Adrenal gland (tissue), 12 donors: Measurements from ENCODE around the gene ZNF576. TPM values are rescaled to one million over a fixed set of nuclear protein-coding genes. Genes with fewer than 3 reads are reported as not detected.

Experiments used
- DNase-seq, 7 donors: peaks; one replicate each; pipeline ENCODE4 v3.0.0-alpha.2; 2019 to 2020
- H3K27ac ChIP-seq, 5 donors: fragments of 200-600 bp; sonication (generic) in 4 of 5; 1 replicate in 3 of 5; 2 replicates in 2 of 5; pipeline versions ENCODE4 v1.5.1 to v1.8.0; 2016 to 2020; ENCODE audit warnings: mild to moderate bottlenecking in 1 of 5
- H3K27me3 ChIP-seq: fragments of 200-600 bp; 2 replicates; pipeline ENCODE4 v1.8.0; 2021
- H3K36me3 ChIP-seq, 2 donors: fragments of 200-600 bp; replicated peaks in 1 of 2; 1 replicate in 1 of 2; 2 replicates in 1 of 2; pipeline versions ENCODE4 v1.5.1 to v1.8.0; 2018 to 2022
- H3K4me1 ChIP-seq, 2 donors: fragments of 200-600 bp; replicated peaks in 1 of 2; 1 replicate in 1 of 2; 2 replicates in 1 of 2; pipeline versions ENCODE4 v1.5.1 to v1.8.0; 2018 to 2021
- H3K4me3 ChIP-seq, 4 donors: fragments of 200-600 bp; sonication (generic) in 3 of 4; one replicate each; pipeline ENCODE4 v1.5.1; 2016 to 2018
- H3K9me3 ChIP-seq, 3 donors: fragments of 200-600 bp; sonication (generic) in 1 of 3; replicated peaks in 1 of 3; 1 replicate in 2 of 3; 2 replicates in 1 of 3; pipeline versions ENCODE4 v1.5.1 to v1.8.0; 2016 to 2021
- CTCF ChIP-seq, 6 experiments: fragments of 450-650 bp in 4 of 6; fragments of 200-600 bp in 2 of 6; sonication (generic) in 1 of 6; IDR thresholded peaks; 1 replicate in 5 of 6; 2 replicates in 1 of 6; pipeline versions ENCODE4 v1.5.1 to v1.8.0; 2016 to 2021; ENCODE audit warnings: antibody characterized with exemption in 6 of 6, mild to moderate bottlenecking in 2 of 6, moderate library complexity in 1 of 6
- POLR2A ChIP-seq, 2 donors: fragments of 450-650 bp; IDR thresholded peaks; one replicate each; pipeline ENCODE4 v1.6.1; 2017; ENCODE audit warnings: antibody characterized with exemption in 2 of 2, mild to moderate bottlenecking in 2 of 2, moderate library complexity in 1 of 2
- WGBS, 4 donors: extraction: QIAGEN DNeasy Blood & Tissue Kit in 2 of 4; methylation state at CpG; one replicate each; pipeline versions ENCODE4 v1.1.5 to v1.1.7; 2013 to 2017; 5-methylcytosine and 5-hydroxymethylcytosine counted together
- intact Hi-C, 2 donors: fragments of 100-400 bp; cut with DNase I; formaldehyde crosslinking; loops; one replicate each; pipeline versions ENCODE4 v1.14.1 to v1.15.0; 2022 to 2023
- polyA plus RNA-seq, 3 donors: library from polyadenylated mRNA; stranded (reverse); fragments of 200-250 nt in 2 of 3; fragments of 350-450 nt in 1 of 3; fragmentation: Illumina TruSeq in 1 of 3; extraction: RNeasy Lipid Tissue Mini Kit (QIAGEN cat#74804) in 1 of 3; gene quantifications; one replicate each; pipeline ENCODE4 v1.2.3, GENCODE V29; 2013 to 2014
- total RNA-seq, 9 donors: library from RNA; depleted of rRNA in 4 of 9; stranded (reverse); fragments of >200 nt in 4 of 9; fragments of 120-200 nt in 1 of 9; fragmentation: NEBNext Ultra II Directional in 1 of 9; extraction: Animal tissue kit (Norgen Biotek cat#: 25700) in 1 of 9; gene quantifications; one replicate each; pipeline versions ENCODE4 v1.1.0 to v1.2.4, GENCODE V29; 2013 to 2023
- donor health status: healthy with polysubstance abuse.
- donor health status: Bipolar disorder and iron deficiency.
- donor health status: DM: yes; HTN: yes; CAD: no.
- donor health status: DM: no; HTN: no; CAD: no.
- donor health status: DM: no; HTN: no; CAD: no.
- donor health status: DM: yes; HTN: yes; CAD: no.

ZNF576 gene
- total and polyA plus RNA-seq, 12 donors, result 9.8 to 114 (median 21.0) TPM

DNA sequence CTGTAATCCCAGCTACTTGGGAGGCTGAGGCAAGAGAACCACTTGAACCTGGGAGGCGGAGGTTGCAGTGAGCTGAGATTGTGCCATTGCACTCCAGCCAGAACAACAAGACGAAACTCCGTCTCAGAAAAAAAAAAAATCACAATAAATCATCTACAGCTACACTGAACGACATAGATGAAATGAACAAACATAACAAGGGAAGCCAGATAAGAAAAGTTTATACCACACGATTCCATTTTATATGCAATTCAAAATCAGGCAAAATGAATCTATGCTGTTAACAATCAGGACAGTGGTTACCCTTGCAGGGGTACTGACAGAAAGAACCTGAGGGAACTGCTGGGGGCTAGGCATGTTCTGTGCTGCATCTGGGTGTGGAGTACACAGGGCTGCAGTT is 26.7 kb upstream of the ZNF576 start:
- H3K36me3 ChIP-seq, result no peaks in the 10 kb centered on the region
- intact Hi-C loops, result no loop called here
- no peaks in the 10 kb centered on the region for H3K9me3 ChIP-seq
- peaks cover 5 to 10% of the 10 kb centered on the region in 2 donors for H3K4me1 ChIP-seq
- DNase-seq, result no peak
- no peak for TF ChIP-seq POLR2A (IDR thresholded peaks at IDR 0.05)
- TF ChIP-seq CTCF (IDR thresholded peaks at IDR 0.05), result no peak
- H3K4me3 ChIP-seq, result no peak overlapping the region
- 50 to 70% (median 57%) methylated on average over 5 of the region's 5 CpGs for WGBS, 4 donors
- H3K27ac ChIP-seq, result no peak overlapping the region
- no peaks in the 10 kb centered on the region for H3K27me3 ChIP-seq

- WGBS, 4 donors, result 71 to 91% (median 82%) methylated on average over 3 to 5 of the region's 5 CpGs
- no peak overlapping the region for H3K4me3 ChIP-seq
- no peaks in the 10 kb centered on the region for H3K9me3 ChIP-seq
- intact Hi-C loops, result no loop called here
- no peak overlapping the region for H3K27ac ChIP-seq
- peaks cover 9 to 15% of the 10 kb centered on the region in 2 donors for H3K4me1 ChIP-seq
- DNase-seq, result no peak
- no peaks in the 10 kb centered on the region for H3K36me3 ChIP-seq
- no peaks in the 10 kb centered on the region for H3K27me3 ChIP-seq
- TF ChIP-seq CTCF (IDR thresholded peaks at IDR 0.05) (no peak), POLR2A (IDR thresholded peaks at IDR 0.05) (no peak)
Measured at GRCh38 chr19:43570174-43570791, 26.1 kb upstream of the ZNF576 start.

DNA sequence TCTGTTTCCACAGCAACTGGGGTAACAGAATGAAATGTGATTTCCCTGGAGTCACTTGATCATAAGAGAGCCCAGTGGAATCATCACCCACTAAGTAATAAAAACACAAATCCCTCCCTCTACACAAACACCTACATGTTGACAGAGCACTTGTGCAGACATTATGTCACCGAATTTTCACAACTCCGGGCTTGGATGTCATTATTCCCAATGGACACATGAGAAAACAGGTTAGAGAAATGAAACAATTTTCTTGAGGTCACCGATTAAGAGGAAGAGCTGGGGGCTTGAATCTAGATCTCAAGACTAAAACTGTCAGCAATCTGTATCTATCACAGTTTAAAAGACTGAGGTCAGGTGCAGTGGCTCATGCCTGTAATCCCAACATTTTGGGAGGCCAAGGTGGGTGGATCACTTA is 24.2 kb upstream of the ZNF576 start:
- WGBS, 4 donors, result 81 to 89% (median 83%) methylated on average over 3 of the region's 3 CpGs
- Histone ChIP-seq H3K27me3 (no peaks in the 10 kb centered on the region), H3K27ac (no peak overlapping the region), H3K36me3 (no peaks in the 10 kb centered on the region), H3K4me3 (no peak overlapping the region), H3K9me3 (no peaks in the 10 kb centered on the region), H3K4me1 (peaks cover 9 to 20% of the 10 kb centered on the region in 2 donors)
- TF ChIP-seq POLR2A (IDR thresholded peaks at IDR 0.05), result no peak
- TF ChIP-seq CTCF (IDR thresholded peaks at IDR 0.05), result no peak
- no peak for DNase-seq
- intact Hi-C loops, result no loop called here

GRCh38 chr19:43574424-43575155 is 21.8 kb upstream of the ZNF576 start:
- peak overlapping the region in 4 of 5 donors; percentile 69 to 86 (median 80) for H3K27ac ChIP-seq
- H3K4me1 ChIP-seq, result peaks cover 9 to 20% of the 10 kb centered on the region in 2 donors
- no peak for TF ChIP-seq POLR2A (IDR thresholded peaks at IDR 0.05)
- TF ChIP-seq CTCF (IDR thresholded peaks at IDR 0.05), result no peak
- intact Hi-C loops, result no loop called here
- DNase-seq, result peak in 1 of 7 donors; percentile 64
- H3K27me3 ChIP-seq, result no peaks in the 10 kb centered on the region
- 19 to 34% (median 29%) methylated on average over 10 to 12 of the region's 12 CpGs for WGBS, 4 donors
- no peaks in the 10 kb centered on the region for H3K36me3 ChIP-seq
- H3K4me3 ChIP-seq, result peak overlapping the region in 2 of 4 donors; percentile 65 to 72
- no peaks in the 10 kb centered on the region for H3K9me3 ChIP-seq
